ENCODE results near the gene SPTLC2.
A peak's percentile ranks its signal among the peaks of the same experiment; 100 is the strongest.
"Not testable (repeated sequence)": the region's sequence is repeated elsewhere in the genome, so short reads cannot be mapped to it uniquely, and the experiment has no call there.

Gene SPTLC2, protein sequence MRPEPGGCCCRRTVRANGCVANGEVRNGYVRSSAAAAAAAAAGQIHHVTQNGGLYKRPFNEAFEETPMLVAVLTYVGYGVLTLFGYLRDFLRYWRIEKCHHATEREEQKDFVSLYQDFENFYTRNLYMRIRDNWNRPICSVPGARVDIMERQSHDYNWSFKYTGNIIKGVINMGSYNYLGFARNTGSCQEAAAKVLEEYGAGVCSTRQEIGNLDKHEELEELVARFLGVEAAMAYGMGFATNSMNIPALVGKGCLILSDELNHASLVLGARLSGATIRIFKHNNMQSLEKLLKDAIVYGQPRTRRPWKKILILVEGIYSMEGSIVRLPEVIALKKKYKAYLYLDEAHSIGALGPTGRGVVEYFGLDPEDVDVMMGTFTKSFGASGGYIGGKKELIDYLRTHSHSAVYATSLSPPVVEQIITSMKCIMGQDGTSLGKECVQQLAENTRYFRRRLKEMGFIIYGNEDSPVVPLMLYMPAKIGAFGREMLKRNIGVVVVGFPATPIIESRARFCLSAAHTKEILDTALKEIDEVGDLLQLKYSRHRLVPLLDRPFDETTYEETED

DNA sequence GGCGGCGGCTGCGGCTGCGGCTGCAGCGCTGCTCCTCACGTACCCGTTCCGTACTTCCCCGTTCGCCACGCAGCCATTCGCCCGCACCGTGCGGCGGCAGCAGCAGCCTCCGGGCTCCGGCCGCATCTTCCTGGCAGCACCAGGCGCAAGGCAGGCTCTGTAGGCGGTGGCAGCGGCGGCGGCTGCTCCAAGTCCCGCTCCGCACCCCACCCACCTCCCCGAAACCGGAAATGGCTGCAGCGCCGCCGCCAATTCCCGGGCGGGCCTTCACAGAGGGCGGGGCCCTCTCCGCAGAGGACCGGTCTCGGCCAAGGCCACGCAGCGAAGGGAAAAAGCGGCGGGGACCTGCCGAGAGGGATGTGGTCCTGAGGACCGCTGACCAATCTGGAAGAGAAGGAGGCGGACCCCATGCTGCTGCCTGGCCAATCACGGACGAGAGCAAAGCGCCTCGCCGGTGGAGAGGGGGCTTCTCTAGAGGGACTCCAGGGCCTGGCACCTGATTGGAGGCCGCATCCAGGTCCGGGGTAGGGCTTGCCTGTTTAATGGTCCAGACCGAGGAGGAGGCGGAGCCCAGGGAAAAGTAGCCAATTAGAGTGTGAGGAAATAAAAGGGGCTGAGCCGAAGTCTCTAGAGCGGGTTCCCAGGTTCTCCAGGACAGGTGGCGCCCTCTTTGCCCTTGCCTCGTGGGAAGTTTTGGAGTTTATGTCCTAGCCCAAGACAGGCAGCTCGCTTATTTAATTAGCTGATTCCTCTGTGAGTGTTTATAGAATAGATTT lies at the start of gene SPTLC2:
TSS of gene SPTLC2 (minus strand) at position 184 of the 776 bp plus-strand sequence. CDS start at position 126, 58 bp downstream.
- DNase-seq (ENCODE audit: low read depth) = peak; percentile 92

DNA sequence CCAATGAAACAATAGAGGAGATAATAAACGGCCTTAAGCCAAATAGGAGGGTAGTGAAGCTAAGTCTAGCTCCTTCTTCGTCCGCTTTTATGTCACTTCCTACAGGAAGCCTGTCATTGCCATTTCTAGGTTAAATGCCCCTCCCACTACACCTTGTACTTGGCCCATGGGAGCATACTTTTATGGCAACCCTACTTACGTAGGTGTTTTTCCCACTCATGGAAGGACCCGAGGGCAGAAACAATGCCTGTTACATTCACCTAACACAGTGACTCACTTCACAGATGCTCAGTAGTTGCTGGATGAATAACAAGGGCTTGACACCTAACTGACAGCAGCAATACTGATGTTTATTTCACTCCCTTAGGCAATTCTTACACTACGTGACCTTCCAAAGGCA lies 46.9 kb upstream of the SPTLC2 start:
- no peak for DNase-seq (ENCODE audit: low read depth)

DNA sequence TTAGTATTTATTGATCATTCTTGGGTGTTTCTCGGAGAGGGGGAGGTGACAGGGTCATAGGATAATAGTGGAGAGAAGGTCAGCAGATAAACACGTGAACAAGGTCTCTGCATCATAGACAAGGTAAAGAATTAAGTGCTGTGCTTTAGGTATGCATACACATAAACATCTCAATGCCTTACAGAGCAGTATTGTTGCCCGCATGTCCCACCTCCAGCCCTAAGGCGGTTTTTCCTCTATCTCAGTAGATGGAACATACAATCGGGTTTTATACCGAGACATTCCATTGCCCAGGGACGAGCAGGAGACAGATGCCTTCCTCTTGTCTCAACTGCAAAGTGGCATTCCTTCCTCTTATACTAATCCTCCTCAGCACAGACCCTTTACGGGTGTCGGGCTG lies 45.1 kb upstream of the SPTLC2 start:
- not testable (repeated sequence) for DNase-seq (ENCODE audit: low read depth)

DNA sequence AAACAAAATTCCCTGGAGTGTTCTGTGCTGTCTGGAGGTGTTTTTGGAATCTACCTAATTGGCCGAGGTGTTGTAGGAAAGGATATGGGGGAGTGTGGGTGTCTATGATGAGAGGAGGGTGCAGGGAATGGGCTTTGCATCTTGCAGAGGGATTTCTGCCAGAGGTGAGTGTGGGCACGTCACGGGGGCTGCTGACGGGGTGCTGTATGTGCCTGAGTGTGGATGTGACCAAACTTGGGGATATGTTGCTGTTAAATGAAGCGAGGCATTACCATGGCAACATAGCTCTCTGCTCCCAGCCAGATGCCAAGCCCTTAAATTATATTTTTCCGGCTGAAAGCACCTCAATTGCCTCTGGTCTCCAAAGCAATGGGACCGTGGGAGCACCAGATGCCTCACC lies 44.3 kb upstream of the SPTLC2 start:
- DNase-seq (ENCODE audit: low read depth) = no peak

DNA sequence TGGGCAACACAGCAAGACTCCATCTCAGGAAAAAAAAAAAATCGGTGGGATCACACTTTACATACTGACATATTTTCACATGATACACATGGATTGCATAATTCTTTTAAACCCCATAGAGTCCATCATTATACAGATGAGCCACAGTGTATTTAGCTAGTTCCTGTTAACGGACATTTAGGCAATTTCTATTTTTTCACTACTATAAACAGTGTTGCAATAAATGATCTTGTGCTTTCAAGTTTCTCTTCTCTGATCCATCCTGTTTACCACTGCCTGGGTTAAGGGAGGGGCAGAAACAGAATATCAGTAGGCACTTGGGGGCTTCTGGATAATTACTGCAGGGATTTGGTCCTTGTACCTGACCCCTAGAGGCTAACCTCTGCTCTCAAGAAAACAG lies 43.4 kb upstream of the SPTLC2 start:
- no peak for DNase-seq (ENCODE audit: low read depth)

DNA sequence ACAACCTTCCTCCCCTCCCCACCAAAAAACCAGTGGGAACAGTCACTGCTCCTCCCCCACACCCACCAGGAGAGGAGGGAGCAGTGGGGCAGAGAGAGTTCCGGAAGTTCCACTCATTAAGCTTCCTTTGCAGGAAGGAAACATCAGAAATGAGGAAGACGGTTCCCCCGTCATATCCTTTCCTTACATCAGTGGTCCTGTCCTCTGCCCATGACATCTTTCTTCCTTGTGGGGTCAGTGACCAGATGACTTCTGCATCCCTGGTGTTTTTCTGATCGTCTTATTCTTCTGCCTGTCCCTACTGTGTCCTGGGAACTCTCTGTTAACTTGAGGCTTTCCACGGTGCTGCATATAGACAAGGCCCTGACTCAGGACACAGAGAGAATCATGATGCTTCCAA lies 40.8 kb upstream of the SPTLC2 start:
- no peak for DNase-seq (ENCODE audit: low read depth)

DNA sequence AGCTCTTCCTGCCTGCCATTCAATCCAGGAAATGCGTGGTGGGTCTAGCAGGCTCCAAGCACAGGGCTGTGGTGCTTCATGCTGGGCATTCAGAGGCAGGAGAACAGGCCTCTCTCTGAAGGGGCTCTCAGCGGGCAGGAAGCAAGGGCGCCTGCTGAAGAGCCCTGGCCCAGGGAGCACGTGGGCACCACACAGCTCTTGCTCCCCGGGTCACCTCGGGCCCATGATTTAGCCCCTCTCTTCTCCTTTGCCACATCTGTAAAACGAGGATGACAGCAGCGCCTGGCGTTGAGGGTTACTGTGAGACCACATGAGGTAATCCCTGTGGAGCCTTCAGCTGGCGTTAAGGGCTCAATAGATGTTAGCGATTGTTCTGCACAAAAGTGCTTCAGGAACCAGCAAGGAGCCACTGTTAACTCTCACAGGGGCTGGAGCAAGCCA lies 37.6 kb upstream of the SPTLC2 start:
- DNase-seq (ENCODE audit: low read depth) = no peak

DNA sequence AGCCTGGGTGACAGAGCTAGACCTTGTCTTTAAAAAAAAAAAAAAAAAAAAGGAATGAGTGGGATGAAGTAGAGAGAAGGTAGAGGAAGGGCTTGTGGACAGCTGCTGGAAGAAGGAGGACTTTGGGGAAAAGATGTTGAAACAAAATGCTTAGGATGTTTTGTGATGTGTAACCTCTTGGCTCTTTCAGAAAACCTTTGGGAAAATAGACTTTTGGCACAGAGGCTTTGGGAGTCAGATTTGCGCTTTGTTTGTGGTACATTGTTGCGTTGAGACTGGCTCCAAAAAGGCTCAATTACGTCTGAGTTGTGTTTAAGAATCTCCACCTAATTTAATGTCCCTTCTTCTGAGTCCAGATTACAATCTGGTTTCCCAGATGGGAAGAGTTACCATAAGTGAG lies 32.9 kb upstream of the SPTLC2 start:
- DNase-seq (ENCODE audit: low read depth) = no peak

DNA sequence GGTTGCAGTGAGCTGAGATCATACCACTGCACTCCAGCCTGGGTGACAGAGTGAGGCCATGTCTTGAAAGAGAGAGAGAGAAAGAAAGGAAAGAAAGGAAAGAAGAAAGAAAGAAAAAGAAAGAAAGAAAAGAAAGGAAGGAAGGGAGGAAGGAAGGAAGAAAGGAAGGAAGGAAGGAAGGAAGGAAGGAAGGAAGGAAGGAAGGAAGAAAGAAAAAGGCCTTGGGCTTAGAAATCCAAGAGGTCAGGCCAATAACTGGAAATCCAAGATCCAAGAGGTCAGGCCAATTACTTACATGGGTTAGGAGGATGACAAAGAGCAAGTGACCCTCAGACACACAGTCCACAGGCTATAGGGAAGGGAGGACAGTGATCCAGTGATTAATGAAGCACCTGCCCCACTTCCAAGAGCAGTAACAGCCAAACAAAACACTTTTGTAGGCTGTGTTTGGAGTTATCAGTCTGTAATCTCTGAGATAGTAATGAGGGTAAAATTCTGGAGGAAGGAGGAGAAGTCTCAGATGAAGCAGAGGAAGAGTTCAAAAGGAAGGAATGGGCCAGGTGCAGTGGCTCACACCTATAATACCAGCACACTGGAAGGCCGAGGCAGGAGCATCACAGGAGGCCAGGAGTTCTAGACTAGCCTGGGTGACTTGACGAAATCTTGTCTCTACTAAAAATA lies 32.2 kb upstream of the SPTLC2 start:
- no peak for DNase-seq (ENCODE audit: low read depth)

DNA sequence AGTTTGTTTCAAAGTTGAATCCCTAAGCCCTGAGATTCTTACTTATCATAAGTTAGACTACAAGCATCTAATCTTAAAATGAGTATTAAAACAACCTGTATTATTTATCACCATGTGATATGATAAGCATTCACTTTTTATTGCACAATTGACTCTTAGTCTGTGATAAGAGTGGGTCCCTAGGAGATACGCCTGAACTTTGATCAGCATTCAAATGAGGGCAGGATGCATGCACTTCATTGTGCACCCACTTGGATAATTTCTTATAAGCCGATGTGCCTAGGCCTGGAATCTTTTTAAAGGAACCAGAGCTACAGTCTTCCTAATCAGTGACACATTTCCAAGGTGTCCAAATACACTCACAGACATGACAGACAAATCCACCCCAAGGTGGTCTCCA lies 31.4 kb upstream of the SPTLC2 start:
- DNase-seq (ENCODE audit: low read depth) = no peak

DNA sequence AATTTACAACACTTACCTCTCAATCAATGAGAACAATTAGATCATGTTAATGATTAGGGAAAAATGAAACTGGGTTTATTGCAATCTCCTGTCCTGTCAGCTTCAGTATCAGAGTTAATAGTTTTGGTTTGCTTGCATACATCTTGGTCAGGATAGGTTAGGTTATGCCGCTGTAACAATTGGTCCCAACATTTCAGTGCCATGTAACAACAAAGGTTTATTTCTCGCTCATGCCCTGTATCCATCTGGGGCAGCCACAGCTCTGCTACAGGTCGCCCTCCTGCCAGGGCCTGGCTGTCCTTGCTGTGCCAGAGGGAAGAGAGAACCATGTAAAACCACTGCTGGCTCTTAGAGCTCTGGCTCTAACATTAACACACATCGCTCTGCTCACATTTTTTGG lies 30.5 kb upstream of the SPTLC2 start:
- no peak for DNase-seq (ENCODE audit: low read depth)

DNA sequence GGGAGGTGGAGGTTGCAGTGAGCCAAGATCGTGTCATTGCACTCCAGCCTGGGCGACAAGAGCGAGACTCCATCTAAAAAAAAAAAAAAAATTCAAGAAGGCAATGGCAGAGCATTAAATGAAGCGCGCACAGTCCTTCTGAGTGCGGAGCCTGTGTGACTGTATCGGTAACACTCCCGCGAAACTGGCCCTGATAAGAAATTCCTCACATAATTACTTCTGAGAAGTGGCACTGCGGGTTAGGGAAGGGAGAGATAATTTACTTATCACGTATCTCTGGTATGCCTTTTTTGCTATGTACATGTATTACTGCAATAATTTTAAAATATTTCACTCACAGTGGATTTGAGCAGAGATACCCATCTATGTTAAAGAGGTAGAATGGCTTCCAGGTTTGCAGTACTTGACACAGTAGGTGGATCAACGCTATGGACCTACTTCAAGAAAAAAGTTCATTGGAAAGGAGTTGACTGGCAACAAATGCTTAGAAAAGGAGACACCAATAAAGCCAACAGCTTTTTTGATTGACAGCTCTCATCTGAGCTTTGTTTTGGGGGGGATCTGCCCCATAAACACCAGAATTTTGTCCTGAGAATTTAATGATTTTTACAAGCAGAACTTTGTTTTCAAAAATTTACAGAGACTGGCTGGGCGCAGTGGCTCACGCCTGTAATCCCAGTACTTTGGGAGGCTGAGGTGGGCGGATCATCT lies 29.2 kb upstream of the SPTLC2 start:
- DNase-seq (ENCODE audit: low read depth) = no peak

DNA sequence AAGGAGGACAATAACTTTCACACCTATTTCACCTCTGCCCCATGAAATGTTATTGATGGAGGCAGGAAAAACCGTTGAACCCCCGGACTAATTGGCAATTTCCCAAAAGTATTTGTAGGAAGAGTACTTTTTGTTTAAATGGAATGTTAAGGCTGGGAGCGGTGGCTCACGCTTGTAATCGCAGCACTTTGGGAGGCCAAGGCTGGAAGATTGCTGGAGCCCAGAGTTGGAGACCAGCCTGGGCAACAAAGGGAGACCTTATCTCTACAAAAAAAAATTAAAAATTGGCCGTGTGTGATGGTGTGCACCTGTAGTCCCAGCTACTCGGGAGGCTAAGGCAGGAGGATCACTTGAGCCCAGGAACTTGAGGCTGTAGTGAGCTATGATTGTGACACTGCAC lies 26.0 kb upstream of the SPTLC2 start:
- DNase-seq (ENCODE audit: low read depth) = no peak

DNA sequence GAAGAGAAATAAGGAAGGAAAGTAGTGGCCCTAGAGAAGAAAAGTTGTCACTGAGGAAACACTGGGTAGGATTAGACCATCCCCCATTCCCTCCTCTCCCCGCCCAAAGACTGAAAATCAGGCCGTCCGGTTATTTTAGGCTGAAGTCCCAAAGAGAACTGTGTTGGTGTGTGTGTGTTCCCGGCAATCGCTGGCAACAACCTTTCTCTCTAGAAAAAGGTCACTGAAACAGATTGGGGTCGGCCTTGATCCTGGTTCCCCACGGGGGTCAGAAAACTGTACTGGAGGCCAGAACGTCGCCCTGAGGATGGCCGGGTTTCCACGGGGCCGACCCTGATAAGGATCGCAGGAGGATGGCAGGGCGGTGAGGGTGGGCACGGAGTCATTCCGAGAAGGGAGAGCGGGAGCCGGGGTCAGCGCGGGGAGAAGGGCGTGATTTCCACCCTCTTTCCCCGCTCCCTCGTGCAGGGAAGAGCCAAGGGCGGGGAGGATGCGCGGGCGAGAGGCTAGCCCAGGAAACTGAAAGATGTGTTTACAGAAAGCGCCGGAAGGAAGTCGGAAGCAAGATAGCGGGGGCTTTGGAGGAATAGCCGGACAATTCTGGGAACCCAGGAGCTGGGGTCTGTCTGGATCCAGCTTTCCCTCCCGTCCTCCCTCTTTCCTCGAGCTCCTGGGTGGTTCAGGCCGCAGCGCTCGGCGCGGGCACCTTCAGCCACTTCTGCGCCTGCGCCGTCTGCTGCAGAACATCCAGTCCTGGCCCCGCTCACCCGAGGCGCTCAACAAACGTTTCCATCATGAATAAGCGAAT lies 25.3 kb upstream of the SPTLC2 start:
- DNase-seq (ENCODE audit: low read depth) = peak; percentile 67

DNA sequence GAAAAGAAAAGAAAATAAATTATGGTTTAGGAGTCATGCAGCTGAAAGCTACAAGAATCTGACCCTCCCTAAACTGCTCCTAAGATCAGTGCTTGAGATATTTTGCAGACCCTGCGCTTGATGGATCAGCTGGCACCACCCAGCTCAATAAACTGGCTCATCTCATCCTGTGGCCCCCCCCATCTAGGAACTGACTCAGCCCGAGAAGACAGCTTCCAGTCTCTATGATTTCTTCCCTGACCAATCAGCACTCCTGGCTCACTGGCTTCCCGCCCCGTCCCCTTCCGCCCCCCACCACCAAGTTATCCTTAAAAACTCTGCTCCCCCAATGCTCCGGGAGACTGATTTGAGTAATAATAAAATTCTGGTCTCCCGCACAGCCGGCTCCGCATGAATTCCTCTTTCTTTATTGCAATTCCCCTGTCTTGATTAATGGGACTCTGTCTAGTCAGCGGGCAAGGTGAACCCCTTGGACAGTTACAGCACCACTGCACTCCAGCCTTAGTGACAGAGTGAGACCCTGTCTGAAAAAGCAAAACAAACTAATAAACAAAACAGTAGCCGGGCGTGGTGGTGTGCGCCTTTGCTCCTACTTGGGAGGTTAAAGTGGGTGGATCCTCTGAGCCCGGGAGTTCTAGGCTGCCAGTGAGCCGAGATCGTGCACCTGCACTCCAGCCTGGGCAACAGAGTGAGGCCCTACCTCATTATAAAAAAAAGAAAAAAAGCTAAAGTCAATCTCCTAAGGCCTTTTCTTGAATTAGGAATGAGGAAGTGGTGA lies 24.5 kb upstream of the SPTLC2 start:
- no peak for DNase-seq (ENCODE audit: low read depth)

DNA sequence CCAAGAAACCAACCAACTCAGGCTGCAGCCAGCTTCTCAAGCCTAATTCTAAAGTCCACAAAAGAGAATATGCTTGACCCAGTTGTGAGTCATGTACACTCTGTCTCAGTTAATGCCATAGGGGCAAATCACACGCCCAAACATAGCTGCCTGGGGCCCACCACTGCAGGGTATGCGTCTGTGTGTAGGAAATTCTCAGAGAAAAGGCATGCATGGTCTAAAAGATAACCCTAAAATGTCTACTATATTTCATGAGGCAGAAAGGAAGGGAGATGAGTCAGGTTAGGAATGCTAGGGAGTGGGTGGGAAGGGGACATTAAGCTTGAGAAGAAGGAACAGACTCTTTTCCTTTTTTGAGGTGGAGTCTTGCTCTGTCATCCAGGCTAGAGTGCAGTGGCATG lies 22.3 kb upstream of the SPTLC2 start:
- no peak for DNase-seq (ENCODE audit: low read depth)

DNA sequence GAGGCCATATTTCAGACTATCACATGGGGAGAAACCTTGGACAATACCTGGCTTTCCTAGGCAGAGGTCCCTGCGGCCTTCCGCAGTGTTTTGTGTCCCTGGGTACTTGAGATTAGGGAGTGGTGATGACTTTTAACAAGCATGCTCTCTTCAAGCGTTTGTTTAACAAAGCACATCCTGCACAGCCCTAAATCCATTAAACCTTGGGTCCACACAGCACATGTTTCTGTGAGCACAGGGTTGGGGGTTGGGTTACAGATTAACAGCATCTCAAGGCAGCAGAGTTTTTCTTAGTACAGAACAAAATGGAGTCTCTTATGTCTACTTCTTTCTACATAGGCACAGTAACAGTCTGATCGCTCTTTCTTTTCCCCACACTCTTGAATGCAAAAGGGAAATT lies 19.4 kb upstream of the SPTLC2 start:
- not testable (repeated sequence) for DNase-seq (ENCODE audit: low read depth)

DNA sequence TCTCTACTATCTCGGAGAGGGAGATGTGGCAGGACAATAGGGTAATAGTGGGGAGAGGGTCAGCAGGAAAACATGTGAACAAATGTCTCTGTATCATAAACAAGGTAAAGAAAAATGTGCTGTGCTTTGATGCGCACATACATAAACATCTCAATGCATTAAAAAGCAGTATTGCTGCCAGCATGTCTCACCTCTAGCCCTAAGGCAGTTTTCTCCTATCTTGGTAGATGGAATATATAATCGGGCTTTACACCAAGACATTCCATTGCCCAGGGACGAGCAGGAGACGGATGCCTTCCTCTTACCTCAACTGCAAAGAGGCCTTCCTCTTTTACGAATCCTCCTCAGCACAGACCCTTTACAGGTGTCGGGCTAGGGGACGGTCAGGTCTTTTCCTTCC lies 19.0 kb upstream of the SPTLC2 start:
- not testable (repeated sequence) for DNase-seq (ENCODE audit: low read depth)

DNA sequence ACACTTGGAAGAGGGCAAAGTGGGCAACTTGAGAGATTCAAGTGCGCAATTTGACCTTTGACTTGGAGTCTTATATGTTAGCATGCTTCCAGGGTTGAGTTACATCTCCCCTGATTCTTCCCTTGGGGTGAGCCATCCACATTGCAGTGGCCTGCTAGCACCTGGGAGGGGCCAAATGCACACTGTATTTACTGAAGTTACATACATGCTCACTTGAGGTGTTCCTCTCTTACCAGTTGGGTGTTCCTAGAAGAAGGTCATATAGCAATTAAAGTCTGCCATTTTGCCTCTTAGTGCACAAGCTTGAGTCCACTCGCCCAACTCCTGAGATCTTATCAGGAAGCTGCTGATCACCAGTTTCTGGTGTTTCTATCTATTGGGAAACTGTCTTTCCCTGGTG lies 13.7 kb upstream of the SPTLC2 start:
- no peak for DNase-seq (ENCODE audit: low read depth)

DNA sequence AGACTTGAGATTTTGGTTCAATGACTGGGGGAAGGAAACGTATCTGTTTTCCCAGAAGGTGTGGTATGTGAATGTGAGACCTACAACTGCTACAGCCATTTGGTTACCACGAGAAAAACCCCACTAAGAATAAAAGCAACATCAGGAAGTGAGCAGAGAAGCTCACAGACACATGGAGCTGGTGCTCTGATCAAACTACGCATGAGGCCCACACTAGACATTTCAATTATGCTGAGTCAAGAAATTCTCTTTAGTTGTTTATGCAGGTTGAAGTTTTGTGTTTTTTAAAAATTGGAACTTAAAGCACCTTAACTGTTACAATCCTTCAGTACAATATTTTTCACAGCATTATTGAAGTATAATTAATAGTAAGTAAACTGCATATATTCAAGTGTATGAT lies 8.9 kb upstream of the SPTLC2 start:
- no peak for DNase-seq (ENCODE audit: low read depth)

All from activated T-cell treated with anti-CD3 and anti-CD28 coated beads for 48 hours (primary cell).